Brain microvascular endothelial cell (primary cell): ENCODE measurements around the gene ZNF581.
A peak's percentile ranks its signal among the peaks of the same experiment; 100 is the strongest.

Experiments used
- DNase-seq: peaks from one replicate; pipeline ENCODE4 v3.0.0-alpha.2; 2020
- H3K27ac ChIP-seq: fragments of 250-450 bp; sonication (Bioruptor Pico); 2 replicates; pipeline ENCODE4 v1.5.1; 2020; ENCODE audit warnings: mild to moderate bottlenecking, moderate library complexity
- H3K27me3 ChIP-seq: fragments of 250-450 bp; sonication (Bioruptor Pico); replicated peaks from 2 replicates; pipeline ENCODE4 v1.5.1; 2020; ENCODE audit warnings: mild to moderate bottlenecking
- H3K36me3 ChIP-seq: fragments of 250-450 bp; sonication (Bioruptor Pico); replicated peaks from 2 replicates; pipeline ENCODE4 v1.5.1; 2020; ENCODE audit warnings: mild to moderate bottlenecking
- H3K4me3 ChIP-seq: 2 replicates; pipeline ENCODE4 v1.5.1; 2011; ENCODE audit warnings: low read depth, mild to moderate bottlenecking, control low read depth, low read length, moderate library complexity
- in situ Hi-C: cut with HindIII; loops from 2 replicates; pipeline ENCODE4 v1.10.0; 2017; ENCODE audit warnings: low sequenced_read_pairs, low pct_ligation_motif_present
- TF ChIP-seq, protein P1 (sequence below): IDR thresholded peaks from 2 replicates; pipeline ENCODE4 v1.5.1; 2011; ENCODE audit warnings: low read depth, mild to moderate bottlenecking, moderate library complexity, low read length, control low read depth, inconsistent platforms; ENCODE audit errors: missing control alignments

Gene ZNF581

DNA sequence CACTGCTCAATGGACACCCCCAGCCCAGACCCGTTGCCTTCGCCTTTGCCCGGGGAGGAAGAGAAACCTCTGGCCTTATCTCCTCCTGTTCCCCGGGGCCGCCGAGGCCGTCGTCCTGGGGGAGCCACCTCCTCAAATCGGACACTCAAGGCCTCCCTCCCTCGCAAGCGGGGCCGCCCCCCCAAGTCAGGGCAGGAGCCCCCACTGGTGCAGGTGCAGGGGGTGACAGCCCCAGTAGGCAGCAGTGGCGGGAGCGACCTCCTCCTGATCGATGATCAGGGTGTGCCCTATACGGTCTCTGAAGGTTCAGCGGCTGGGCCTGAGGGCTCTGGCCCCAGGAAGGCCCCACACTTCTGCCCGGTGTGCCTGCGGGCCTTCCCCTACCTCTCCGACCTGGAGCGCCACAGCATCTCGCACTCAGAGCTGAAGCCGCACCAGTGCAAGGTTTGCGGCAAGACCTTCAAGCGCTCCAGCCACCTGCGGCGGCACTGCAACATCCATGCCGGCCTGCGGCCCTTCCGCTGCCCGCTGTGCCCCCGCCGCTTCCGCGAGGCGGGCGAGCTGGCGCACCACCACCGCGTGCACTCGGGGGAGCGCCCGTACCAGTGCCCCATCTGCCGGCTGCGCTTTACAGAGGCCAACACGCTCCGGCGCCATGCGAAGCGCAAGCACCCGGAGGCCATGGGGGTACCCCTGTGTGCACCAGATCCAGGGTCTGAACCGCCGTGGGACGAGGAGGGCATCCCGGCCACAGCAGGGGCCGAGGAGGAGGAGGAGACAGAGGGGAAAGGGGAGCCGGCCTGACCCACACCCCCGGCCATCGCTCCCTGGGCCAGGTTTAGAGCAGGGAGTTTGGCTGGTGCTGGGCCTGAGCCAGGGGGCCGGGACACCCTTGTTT, 41.1 kb upstream of the ZNF581 start:
- DNase-seq: no peak
- H3K36me3 ChIP-seq: peaks cover 3% of the 10 kb centered on the region
- TF ChIP-seq, protein P1, sequence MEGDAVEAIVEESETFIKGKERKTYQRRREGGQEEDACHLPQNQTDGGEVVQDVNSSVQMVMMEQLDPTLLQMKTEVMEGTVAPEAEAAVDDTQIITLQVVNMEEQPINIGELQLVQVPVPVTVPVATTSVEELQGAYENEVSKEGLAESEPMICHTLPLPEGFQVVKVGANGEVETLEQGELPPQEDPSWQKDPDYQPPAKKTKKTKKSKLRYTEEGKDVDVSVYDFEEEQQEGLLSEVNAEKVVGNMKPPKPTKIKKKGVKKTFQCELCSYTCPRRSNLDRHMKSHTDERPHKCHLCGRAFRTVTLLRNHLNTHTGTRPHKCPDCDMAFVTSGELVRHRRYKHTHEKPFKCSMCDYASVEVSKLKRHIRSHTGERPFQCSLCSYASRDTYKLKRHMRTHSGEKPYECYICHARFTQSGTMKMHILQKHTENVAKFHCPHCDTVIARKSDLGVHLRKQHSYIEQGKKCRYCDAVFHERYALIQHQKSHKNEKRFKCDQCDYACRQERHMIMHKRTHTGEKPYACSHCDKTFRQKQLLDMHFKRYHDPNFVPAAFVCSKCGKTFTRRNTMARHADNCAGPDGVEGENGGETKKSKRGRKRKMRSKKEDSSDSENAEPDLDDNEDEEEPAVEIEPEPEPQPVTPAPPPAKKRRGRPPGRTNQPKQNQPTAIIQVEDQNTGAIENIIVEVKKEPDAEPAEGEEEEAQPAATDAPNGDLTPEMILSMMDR: no peak
- H3K27me3 ChIP-seq: no peaks in the 10 kb centered on the region
- H3K27ac ChIP-seq: no peak overlapping the region
- in situ Hi-C loops: loop anchor here (25.0 kb wide), 1 partner anchor 215 kb away; the partner anchor contains the start of genes RPL28, TMEM190 and TMEM238
- no peak overlapping the region for H3K4me3 ChIP-seq

DNA sequence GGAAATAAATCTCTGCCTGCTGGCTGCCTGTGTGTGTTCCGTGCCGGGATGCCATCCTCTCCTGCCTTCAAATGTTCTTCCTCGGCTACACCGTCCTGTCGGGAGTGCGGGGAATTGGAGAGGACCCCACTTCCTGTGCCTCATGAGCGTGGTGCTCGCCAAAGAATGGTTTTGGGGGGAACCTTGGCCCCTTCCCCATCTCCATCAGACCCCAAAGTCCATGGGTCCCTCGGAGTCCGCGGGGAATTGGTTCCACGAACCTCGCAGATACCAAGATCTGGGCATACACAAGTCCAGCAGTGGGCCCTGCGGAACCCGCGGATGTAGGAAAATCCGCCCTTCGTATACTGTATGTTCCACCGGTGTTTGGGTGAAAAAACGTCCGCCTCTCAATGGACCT, 40.3 kb upstream of the ZNF581 start:
- in situ Hi-C loops: loop anchor here (25.0 kb wide), 1 partner anchor 216 kb away; the partner anchor contains the start of genes RPL28, TMEM190 and TMEM238
- Histone ChIP-seq H3K27ac (no peak overlapping the region), H3K36me3 (peaks cover 3% of the 10 kb centered on the region), H3K27me3 (no peaks in the 10 kb centered on the region), H3K4me3 (no peak overlapping the region)
- DNase-seq: no peak
- TF ChIP-seq, protein P1: no peak

DNA sequence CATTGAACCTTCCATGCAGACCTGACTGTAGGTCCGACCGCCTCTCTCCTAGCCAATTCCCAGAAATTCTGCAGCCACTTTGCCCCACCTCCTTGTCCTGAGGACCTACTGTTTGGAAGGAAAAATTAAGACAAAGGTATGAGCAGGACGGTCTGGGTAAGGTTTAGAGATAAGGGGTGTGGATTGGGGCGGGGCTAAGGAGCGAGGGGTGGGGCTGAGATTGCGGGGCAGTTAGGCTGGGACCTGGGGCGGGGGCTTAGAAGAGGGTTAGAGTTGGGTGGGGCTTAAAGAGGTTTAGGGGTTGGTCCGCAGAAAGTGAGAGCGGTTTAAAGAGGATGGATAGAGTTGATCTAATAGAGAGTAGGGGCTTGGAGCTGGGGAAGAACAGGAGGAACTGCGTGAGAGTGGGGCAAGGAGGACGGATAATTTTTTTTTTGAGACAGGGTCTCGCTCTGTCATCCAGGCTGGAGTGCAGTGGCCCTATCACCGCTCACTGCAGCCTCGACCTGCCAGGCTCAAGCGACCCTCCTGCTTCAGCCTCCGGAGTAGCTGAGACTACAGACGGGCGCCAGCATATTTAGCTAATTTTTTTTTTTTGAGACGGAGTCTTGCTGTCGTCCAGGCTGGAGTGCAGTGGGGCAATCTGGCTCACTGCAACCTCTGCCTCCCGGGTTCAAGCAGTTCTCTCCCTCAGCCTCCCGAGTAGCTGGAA, 39.7 kb upstream of the ZNF581 start:
- DNase-seq: no peak
- H3K36me3 ChIP-seq: peaks cover 3% of the 10 kb centered on the region
- no peak overlapping the region for H3K4me3 ChIP-seq
- no peaks in the 10 kb centered on the region for H3K27me3 ChIP-seq
- no peak overlapping the region for H3K27ac ChIP-seq
- in situ Hi-C loops: loop anchor here (25.0 kb wide), 1 partner anchor 216 kb away; the partner anchor contains the start of genes RPL28, TMEM190 and TMEM238
- TF ChIP-seq, protein P1: no peak

DNA sequence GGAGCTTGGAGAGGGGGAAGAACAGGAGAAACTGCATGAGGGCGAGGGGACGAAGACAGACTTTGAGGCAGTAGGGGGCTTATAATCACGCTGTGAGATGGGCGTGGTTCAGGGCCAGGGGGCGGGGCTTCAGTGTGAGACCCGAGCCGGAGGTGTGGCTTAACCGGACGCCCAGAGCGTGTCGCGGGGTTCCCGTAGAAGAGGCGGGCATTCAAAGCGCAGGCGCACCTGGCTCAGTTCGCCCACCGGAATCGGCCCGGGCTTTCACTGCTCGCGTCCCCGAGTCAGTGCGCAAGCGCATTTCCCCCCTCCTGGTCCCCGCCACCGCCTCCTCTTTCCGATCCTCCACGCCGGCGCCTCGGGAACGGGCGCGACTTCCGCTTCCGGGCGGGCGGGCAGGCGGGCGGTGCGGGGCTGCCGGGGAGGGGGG, 38.2 kb upstream of the ZNF581 start:
- Histone ChIP-seq H3K27ac (peak overlapping the region; percentile 72), H3K4me3 (peak overlapping the region; percentile 90), H3K27me3 (no peaks in the 10 kb centered on the region), H3K36me3 (peaks cover 8% of the 10 kb centered on the region)
- peak; percentile 98 for DNase-seq
- in situ Hi-C loops: loop anchor here (25.0 kb wide), 1 partner anchor 218 kb away; the partner anchor contains the start of genes RPL28, TMEM190 and TMEM238
- TF ChIP-seq, protein P1: no peak

DNA sequence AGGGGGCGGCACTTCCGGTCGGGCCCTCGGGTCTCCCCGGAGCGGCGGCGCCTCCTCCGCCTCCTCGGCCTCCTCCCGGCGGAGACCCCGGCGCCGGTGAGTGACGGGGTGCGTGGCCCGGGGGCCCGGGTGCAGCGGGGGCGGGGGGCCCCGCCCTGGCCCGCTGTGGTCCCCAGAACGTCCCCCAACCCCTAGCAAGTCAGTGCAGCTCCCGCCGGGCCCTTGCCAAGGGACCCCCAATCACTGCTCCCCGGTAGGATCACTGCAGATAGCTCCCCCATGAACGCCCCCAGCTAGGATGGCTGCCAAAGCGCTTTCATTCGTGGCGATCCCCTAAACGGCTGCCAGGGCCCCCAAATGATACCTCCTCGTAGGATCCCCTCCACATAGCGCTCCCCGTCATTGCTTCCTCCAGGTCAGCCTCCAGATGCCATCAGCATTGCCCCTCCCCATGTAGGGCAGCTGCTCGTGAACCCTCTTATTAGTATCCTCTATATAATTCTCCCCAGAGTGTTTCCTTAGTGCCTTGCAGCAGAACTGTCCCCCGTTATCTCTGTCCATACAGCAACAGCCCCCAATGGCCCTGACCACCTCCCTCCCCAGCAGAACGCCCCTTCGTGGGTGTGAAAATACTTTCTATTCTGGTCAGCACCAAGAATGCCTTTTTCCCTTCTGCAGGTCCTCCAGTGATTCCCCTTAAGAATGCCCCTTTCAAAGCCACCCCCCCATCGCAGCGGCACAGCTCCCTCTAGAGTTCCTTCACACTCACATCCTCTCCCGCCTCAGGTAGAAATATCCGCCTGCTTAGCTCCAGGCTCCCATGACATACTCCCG, 37.6 kb upstream of the ZNF581 start, which contains the start of gene ZNF865:
Gene ZNF865, plus strand, starts transcription at position 11 of the 834 bp plus-strand sequence. CDS start 7,972 bp downstream, outside the sequence.
- TF ChIP-seq, protein P1: peak; percentile 93
- H3K27ac ChIP-seq: peak within 1 kb of the TSS; percentile 72
- peaks cover 8% of the 10 kb centered on the region for H3K36me3 ChIP-seq
- in situ Hi-C loops: loop anchor here (25.0 kb wide), 1 partner anchor 219 kb away; the partner anchor contains the start of genes RPL28, TMEM190 and TMEM238
- H3K4me3 ChIP-seq: peak within 1 kb of the TSS; percentile 90
- H3K27me3 ChIP-seq: no peaks in the 10 kb centered on the region
- peak; percentile 81 for DNase-seq
